Measurements from ENCODE around the gene C16orf82.

DNA sequence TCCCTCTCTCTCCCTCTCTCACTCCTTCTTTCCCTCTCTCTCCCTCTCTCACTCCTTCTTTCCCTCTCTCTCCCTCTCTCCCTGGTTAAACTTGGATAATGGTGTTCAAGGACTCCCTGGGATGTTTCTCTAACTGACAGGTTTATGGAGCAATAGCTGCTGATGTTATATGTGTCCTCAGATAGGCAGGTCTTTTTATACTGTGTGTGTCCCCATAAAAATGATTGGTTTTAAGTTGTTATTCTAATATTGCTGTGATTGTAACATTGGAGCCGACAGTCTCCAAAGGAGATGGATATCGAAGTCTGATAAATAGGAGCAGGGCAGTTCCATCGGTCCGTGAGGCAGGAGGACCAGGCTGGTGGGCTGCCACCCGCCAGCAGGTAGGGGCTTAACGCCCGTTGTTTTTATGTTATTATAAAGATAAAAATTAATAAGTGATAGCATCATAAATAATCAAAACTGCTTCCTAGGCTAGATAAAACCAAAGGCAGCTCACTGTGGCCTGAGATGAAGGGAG lies 38.1 kb upstream of the C16orf82 start:
- TF ChIP-seq POLR2A (IDR thresholded peaks at IDR 0.05; ENCODE audit: low read depth, low read length) (no peak), POLR2AphosphoS5 (IDR thresholded peaks at IDR 0.05; ENCODE audit: low read depth, low read length) (no peak), TAF1 (IDR thresholded peaks at IDR 0.05; ENCODE audit: borderline replicate concordance, low read depth, low read length) (no peak)
